Tongue (tissue), 2 donors: Measurements from ENCODE around the gene ADGRB2. TPM values are rescaled to one million over a fixed set of nuclear protein-coding genes. Genes with fewer than 3 reads are reported as not detected.
A peak's percentile ranks its signal among the peaks of the same experiment; 100 is the strongest.
"Not testable (repeated sequence)": the region's sequence is repeated elsewhere in the genome, so short reads cannot be mapped to it uniquely, and the experiment has no call there.

Experiments
- DNase-seq: peaks from one replicate; pipeline ENCODE4 v3.0.0-alpha.2; 2015
- total RNA-seq: library from RNA; depleted of rRNA; stranded (reverse); fragments of >200 nt; gene quantifications from one replicate; pipeline ENCODE4 v1.2.3, GENCODE V29; 2014

The ADGRB2 gene
- total RNA-seq, 1 donor from 2014 or later, result 7.9 TPM

DNA sequence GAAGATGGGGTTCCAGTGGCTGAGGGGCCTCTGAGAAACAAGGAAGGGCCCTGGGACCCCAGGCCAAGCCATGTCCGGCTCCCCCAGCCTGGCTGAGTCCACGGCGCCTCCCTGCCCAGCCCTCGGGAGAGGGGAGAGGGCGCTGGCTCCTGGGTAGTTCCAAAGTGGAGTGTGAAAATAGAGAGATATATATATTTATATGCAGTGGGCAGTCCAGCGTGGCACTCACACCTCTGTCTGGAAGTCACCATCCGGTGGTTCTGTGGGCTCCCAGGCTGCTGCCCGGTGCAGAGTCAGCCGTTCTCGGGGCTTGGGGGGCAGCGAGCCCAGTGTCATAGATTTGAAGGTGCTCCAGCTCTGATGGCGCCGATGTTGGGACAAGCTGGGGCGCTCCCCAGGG lies 36.9 kb downstream of the ADGRB2 start:
- no peak for DNase-seq

DNA sequence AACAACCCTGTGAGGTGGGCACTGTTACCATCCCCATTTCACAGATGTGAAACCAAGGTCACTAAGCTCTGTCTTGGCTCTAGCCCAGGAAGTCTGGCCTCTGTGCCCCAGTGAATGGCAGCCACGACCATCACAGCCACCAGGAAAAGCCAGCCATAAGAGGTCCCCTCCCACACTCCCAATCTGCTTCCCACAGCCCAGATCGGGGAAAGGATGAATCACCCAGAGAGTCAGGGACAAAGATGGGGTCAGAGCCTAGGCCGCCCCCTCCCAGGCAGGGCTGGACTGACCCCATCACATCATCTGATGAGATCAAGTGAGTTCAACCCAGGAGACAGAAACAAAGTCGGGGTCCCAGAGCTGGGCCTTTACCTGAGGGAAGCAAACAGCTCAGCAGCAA lies 37.4 kb downstream of the ADGRB2 start:
- DNase-seq, result no peak

- peak; percentile 28 for DNase-seq
Observed at GRCh38 chr1:31725777-31726535, 38.2 kb downstream of the ADGRB2 start.

GRCh38 chr1:31725134-31725533 lies 39.0 kb downstream of the ADGRB2 start:
- DNase-seq, result no peak

DNA sequence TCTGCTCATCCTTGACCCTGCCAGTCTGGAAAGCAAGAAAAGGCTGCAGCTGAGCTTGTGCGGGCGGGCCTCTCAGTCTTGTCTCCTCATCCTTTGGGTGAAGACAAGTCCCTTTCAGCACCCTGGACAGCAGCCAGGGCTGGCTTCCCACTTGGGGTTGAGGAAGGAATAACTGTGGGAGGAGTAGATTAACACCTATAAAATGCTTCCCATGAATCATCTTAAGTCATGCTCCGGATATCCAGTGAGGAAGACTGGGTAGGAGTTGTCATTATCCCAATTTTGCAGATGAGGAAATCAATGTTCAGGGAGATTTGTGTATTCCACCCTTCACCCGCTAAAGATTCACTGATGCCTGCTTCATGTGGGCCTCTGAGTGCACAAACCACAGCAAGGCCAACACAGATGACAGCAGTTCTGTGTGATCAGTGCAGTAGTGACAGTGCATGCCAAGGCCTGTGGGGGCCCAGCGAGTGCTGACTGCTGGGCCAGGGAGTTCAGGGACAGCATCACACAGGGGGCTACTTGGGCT lies 40.2 kb downstream of the ADGRB2 start:
- peak; percentile 90 for DNase-seq

- DNase-seq, result no peak
Observed at GRCh38 chr1:31718327-31718897, 45.7 kb downstream of the ADGRB2 start.

- no peak for DNase-seq
Observed at GRCh38 chr1:31717341-31717740, 46.8 kb downstream of the ADGRB2 start.

- no peak for DNase-seq
Observed at GRCh38 chr1:31715873-31716220, 48.3 kb downstream of the ADGRB2 start.

GRCh38 chr1:31715087-31715872 lies 48.9 kb downstream of the ADGRB2 start:
- peak; percentile 97 for DNase-seq

DNA sequence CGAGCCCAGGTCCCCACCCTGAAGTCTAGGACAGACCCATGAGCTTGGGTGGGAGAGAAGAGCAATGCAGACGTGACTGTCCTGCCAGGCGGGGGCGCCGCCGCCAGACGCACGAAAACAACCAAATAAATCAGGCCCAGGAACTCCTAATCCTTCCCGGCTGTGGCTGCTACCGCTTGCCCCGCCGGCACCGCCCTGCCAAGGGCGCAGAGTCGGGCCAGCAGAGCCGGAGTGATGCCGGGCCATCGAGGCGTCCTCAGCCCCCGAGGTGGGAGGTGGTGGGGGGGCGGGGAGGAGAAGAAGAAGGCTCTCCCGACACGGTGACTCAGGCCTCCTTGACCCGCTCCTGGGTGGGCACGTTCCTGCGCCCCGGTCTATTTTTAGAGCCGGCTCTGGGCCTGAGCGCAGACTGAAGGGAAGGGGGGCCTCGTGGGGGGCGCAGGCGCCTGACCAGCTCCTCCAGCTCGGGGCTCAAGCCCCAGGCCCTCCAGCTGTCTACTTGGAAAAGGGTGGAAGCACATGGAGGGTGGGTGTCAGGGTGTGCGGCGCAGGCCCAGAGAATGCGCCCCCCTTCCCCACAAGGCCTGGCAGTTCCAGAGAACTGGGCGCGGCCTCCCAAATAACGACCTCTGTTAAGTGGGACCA lies 49.6 kb downstream of the ADGRB2 start:
- peak; percentile 90 for DNase-seq

DNA sequence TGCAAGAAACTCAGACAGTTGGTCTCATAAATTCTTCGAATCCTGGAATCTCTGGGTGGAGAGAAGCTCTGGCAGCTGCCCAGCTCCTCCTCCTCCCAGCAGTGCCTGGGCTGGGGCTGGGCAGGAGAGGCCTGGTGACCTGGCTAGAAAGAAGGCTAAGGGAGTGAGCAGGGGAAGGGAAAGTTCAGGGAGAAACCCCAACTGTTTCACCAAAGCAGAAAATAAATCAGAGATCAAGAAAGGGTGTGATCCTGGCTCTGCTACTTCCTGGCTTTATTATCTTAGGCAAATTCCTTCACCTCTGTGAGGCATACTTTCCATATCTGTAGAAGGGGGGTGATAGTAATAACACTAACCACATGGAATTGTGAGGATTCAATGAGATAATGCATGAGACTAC lies 51.5 kb downstream of the ADGRB2 start:
- peak; percentile 69 for DNase-seq

GRCh38 chr1:31712068-31712467 lies 52.1 kb downstream of the ADGRB2 start:
- peak; percentile 38 for DNase-seq

DNA sequence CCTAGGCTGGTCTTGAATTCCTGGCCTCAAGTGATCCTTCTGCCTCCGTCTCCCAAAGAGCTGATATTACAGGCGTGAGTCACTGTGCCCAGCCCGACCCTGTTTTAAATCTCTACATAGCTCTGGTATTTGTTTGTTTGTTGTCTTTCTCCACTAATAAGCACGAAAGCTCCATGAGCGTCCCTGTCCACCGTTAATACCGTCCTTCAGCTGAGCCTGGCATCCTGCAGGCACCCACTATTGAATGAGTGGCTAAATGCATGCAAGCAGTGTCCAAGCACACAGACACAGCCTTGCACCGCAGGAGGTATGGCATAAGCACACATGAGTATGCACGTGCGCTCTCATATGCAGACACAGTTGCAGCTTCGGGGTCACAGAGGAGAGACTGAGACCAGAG lies 55.8 kb downstream of the ADGRB2 start:
- DNase-seq, result no peak

DNA sequence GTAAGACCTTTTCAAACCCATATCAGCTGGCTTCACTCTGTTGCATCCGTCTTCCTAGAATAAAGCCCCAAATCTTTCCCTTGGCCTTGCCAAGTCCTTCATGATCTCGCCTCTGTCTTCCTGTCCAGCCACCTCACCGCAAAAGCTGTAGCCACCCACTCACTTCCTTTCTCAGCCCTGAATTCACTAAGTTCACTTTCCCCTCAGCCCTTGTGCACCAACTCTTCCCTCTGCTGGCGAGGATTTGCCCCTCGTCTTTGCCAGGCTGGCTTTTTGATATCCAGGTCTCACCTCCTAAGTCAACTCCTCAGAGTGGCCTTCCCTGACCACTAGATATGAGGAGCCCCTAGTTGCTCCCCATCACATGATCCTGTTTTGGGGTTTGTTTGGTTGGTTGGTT lies 56.4 kb downstream of the ADGRB2 start:
- no peak for DNase-seq

GRCh38 chr1:31707059-31707600 lies 57.0 kb downstream of the ADGRB2 start:
- DNase-seq, result not testable (repeated sequence)

- no peak for DNase-seq
Observed at GRCh38 chr1:31706384-31707058, 57.6 kb downstream of the ADGRB2 start.

DNA sequence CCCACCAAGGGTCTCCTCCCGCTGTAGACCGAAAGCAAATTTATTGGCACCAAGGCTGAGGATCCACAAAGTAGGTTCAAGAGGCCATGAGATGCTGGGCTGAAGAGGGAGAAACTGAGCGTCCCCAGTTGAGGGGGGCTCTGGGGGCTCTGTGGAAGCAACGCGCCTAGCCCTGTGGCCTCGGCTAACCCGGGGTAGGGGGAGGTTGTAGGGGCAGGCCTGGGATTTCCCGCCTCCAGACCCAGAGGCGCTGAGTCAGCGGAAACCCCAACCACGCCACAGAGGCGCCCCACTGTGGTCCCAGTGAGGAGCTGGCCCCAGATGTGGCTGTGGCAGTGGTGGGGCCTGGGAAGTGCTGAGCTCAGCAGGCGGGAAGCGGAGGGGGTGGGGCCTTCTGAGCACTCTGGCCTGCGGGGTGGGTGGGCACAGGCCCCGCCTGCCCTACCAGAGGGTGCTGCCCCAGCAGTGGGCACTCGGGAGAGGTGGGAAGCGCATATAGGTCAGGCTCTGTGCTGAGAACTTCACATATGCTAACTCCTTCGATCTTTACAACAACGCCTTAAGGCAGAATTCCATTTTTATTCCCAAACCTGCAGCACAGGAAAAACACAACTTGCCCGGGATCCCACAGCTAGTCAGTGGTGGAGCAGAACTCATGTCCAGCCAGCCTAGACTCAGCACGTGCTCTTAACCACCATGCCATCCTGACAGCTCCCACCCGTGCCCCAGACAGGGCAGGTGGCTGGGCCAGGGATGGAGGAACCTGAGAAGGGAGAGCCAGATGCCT lies 58.9 kb downstream of the ADGRB2 start:
- peak; percentile 81 for DNase-seq

- peak; percentile 69 for DNase-seq
Observed at GRCh38 chr1:31704271-31705079, 59.7 kb downstream of the ADGRB2 start.

DNA sequence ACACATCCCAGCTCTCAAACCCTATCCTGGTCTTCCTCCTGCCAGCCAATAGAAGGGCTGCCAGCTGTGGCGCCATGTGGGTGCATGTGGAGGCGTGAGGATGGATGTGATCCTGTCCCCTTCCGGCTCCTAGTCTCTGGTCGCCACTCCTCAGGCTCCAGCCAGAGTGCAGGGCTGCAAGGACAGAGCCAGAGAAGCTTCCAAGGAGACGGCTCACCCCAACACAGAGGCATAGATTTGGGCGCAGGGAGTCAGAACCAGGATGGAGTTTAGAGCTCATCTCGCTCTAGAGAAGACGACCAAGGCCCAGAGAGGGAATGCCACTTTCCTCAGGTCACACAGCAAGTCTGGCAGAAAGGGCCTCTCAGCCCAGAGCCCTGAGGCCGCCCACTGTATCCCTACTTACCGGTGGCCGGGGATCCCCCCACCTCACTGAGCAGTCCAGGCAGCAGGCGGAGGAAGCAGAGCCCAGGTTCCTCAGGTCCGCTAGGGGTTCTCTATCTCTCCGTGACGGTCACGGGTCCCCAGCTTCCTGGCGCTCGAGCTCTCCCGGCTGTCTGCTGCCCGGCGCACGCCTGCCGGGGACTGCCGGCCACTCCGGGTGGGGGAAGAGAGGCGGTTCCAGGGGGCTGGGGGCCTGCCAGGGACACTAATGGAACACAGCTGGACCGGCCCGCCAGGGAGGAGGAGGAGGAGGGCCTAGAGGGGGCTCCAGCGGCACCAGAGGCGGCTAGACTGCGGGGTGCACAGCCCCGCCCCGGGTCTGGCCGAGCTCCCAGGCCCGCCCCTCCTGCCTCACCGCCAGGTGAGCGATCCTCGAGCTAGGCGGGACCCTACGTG lies 60.5 kb downstream of the ADGRB2 start, which contains the start of gene COL16A1:
Gene COL16A1, minus strand, starts transcription at position 587 of the 840 bp plus-strand sequence. CDS start 1,824 bp downstream, outside the sequence.
- peak; percentile 94 for DNase-seq
